ENCODE measurements around the gene PRRT1.
"Not testable (repeated sequence)": the region's sequence is repeated elsewhere in the genome, so short reads cannot be mapped to it uniquely, and the experiment has no call there.

The PRRT1 gene

GRCh38 chr6:32146287-32146686 is 5.5 kb downstream of the PRRT1 start:
- TF ChIP-seq CTCF (conservative IDR thresholded peaks at IDR 0.05; ENCODE audit: low read depth, low read length) = no peak
- DNase-seq (ENCODE audit: low read depth) = no peak
- no peak overlapping the region for H3K4me3 ChIP-seq (ENCODE audit: low read depth, low read length)

DNA sequence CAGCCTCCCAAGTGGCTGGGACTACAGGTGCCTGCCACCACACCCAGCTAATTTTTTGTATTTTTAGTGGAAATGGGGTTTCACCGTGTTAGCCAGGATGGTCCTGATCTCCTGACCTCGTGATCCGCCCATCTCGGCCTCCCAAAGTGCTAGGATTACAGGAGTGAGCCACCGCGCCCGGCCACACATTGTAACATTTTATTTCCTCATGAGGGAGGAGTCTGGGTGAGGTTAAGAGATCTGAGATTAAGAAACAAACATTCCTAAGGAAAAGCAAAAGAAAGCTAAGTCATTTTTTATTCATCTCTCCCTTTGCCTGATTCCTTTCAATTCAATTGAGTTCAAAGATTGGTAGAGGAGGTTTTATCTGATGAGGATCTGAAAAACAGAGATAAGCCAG is 7.5 kb downstream of the PRRT1 start:
- not testable (repeated sequence) for H3K4me3 ChIP-seq (ENCODE audit: low read depth, low read length); DNase-seq (ENCODE audit: low read depth)

DNA sequence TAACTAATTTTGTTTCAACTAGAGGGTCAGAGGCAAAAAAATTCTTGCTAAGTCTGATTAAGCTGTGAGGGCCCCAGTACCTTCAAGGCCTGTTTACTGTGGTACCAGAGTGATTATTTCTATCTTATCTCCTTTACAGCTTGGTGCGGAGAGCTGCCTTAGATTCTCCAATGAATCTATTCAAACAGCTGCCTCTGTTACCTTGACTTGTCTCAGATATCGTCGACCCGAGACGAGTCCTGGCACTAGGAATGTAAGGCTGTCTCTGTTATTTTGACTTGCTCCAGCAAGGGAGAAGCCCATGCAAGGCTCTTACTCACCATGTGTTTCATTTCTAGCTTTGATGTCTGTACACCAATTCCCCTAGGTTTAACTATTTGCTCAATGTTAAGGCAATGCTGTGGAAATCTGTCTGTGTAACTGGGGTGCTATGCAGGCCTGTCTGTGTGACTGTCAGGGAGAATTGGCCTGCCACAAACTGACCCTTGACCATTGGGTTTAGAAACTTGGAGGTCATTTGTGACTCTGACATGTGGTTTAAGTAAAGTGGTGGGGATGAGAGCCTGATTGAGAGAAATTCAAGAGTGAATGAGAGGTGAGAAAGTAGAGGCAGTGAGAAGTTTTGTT is 11.2 kb downstream of the PRRT1 start:
- no peak overlapping the region for H3K4me3 ChIP-seq (ENCODE audit: low read depth, low read length)
- DNase-seq (ENCODE audit: low read depth) = no peak
- TF ChIP-seq CTCF (conservative IDR thresholded peaks at IDR 0.05; ENCODE audit: low read depth, low read length) = no peak

GRCh38 chr6:32139590-32139989 is 12.1 kb downstream of the PRRT1 start:
- DNase-seq (ENCODE audit: low read depth) = no peak
- TF ChIP-seq CTCF (conservative IDR thresholded peaks at IDR 0.05; ENCODE audit: low read depth, low read length) = no peak
- no peak overlapping the region for H3K4me3 ChIP-seq (ENCODE audit: low read depth, low read length)

DNA sequence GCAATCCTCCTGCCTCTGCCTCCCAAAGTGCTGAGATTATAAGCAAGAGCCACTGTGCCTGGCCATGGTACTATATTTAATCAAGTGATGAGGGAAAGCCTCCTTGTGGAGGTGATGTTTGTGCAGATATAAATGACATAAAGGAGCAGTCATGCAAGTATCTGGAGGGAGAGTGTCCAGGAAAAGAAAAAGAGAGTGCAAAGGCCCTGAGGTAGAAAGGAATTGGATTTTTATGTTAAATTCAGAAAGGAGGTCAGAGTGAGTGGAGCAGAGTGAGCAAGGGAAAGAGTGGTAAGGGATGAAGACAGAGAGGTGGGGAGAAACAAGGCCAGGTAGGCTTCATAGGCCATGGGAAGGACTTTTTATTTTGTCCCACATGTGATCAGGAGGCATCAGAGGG is 14.3 kb downstream of the PRRT1 start:
- DNase-seq (ENCODE audit: low read depth) = no peak
- H3K4me3 ChIP-seq (ENCODE audit: low read depth, low read length) = no peak overlapping the region
- TF ChIP-seq CTCF (conservative IDR thresholded peaks at IDR 0.05; ENCODE audit: low read depth, low read length) = no peak

- no peak for TF ChIP-seq CTCF (conservative IDR thresholded peaks at IDR 0.05; ENCODE audit: low read depth, low read length)
- no peak overlapping the region for H3K4me3 ChIP-seq (ENCODE audit: low read depth, low read length)
- DNase-seq (ENCODE audit: low read depth) = peak; percentile 42
Measured at GRCh38 chr6:32133786-32134185, 18.0 kb downstream of the PRRT1 start.

- no peak for TF ChIP-seq CTCF (conservative IDR thresholded peaks at IDR 0.05; ENCODE audit: low read depth, low read length)
- no peak overlapping the region for H3K4me3 ChIP-seq (ENCODE audit: low read depth, low read length)
- no peak for DNase-seq (ENCODE audit: low read depth)
Measured at GRCh38 chr6:32132110-32132509, 19.6 kb downstream of the PRRT1 start.

All from choroid plexus epithelial cell (primary cell).